ENCODE results near the gene ZNF638.

- no peak for TF ChIP-seq CTCF (IDR thresholded peaks at IDR 0.05)
- no peak for TF ChIP-seq POLR2A (IDR thresholded peaks at IDR 0.05)
- no peak for TF ChIP-seq EP300 (IDR thresholded peaks at IDR 0.05)
These were observed 15.9 kb downstream of the ZNF638 start for GRCh38 chr2:71347517-71347916.
